Caco-2 (cell line): Measurements from ENCODE around the gene RPS24. TPM values are rescaled to one million over a fixed set of nuclear protein-coding genes. Genes with fewer than 3 reads are reported as not detected.

ENCODE experiments used
- BruUV-seq: library from RNA; stranded (reverse); fragments of 400-500 nt; replicated peaks from 2 replicates; lab custom pipeline; 2021; lab: Mats Ljungman, UMichigan
- CTCF ChIA-PET: fragments of 300-600 bp; sonication (Branson Sonifier 250); formaldehyde crosslinking; loops from one replicate; lab custom pipeline; 2022; ENCODE audit warnings: antibody characterized with exemption; lab: Charles Lee
- POLR2A ChIA-PET: fragments of 300-600 bp; sonication (Branson Sonifier 250); formaldehyde crosslinking; loops from one replicate; lab custom pipeline; 2022; ENCODE audit warnings: antibody characterized with exemption; lab: Charles Lee
- DNase-seq, 2 experiments: peaks; one replicate each; pipeline versions ENCODE4 v3.0.0 to v3.0.0-alpha.2; 2020 to 2022
- H3K27me3 ChIP-seq: replicated peaks from 2 replicates; pipeline ENCODE4 v1.6.0; 2011; ENCODE audit warnings: low read length; ENCODE audit not compliant: control insufficient read depth, insufficient read depth
- H3K36me3 ChIP-seq: 2 replicates; pipeline ENCODE4 v1.5.1; 2011; ENCODE audit warnings: low read length; ENCODE audit not compliant: control insufficient read depth, insufficient read depth
- H3K4me1 ChIP-seq: fragments of 250-450 bp; sonication (Bioruptor Pico); 2 replicates; pipeline ENCODE4 v1.5.1; 2020; ENCODE audit warnings: mild to moderate bottlenecking
- H3K4me3 ChIP-seq: 2 replicates; pipeline ENCODE4 v1.5.1; 2011; ENCODE audit warnings: low read depth, mild to moderate bottlenecking, control low read depth, low read length
- H3K9me3 ChIP-seq: fragments of 250-450 bp; sonication (Bioruptor Pico); 2 replicates; pipeline ENCODE4 v1.5.1; 2020; ENCODE audit warnings: mild to moderate bottlenecking, moderate library complexity
- H3K27ac Mint-ChIP-seq: one replicate; pipeline ENCODE4 v1.8.0; 2022; ENCODE audit warnings: mixed read lengths; ENCODE audit not compliant: unreplicated experiment
- H3K27me3 Mint-ChIP-seq: one replicate; pipeline ENCODE4 v1.8.0; 2022; ENCODE audit warnings: mixed read lengths; ENCODE audit not compliant: insufficient read depth, unreplicated experiment
- H3K36me3 Mint-ChIP-seq: one replicate; pipeline ENCODE4 v1.8.0; 2022; ENCODE audit warnings: mild to moderate bottlenecking, mixed read lengths; ENCODE audit not compliant: insufficient read depth, unreplicated experiment
- H3K4me1 Mint-ChIP-seq: one replicate; pipeline ENCODE4 v1.8.0; 2022; ENCODE audit warnings: low read depth, mixed read lengths; ENCODE audit not compliant: unreplicated experiment
- H3K4me3 Mint-ChIP-seq: one replicate; pipeline ENCODE4 v1.8.0; 2022; ENCODE audit warnings: mild to moderate bottlenecking, moderate library complexity, mixed read lengths; ENCODE audit not compliant: unreplicated experiment
- H3K9me3 Mint-ChIP-seq: one replicate; pipeline ENCODE4 v1.8.0; 2022; ENCODE audit warnings: mixed read lengths; ENCODE audit not compliant: unreplicated experiment
- intact Hi-C: fragments of 100-400 bp; cut with micrococcal nuclease; formaldehyde crosslinking; loops from one replicate; pipeline ENCODE4 v1.10.0; 2022; ENCODE audit not compliant: unreplicated experiment
- total RNA-seq: library from RNA; stranded (reverse); gene quantifications from 2 replicates; pipeline ENCODE4 v1.2.3, GENCODE V29; 2022
- TF ChIP-seq, protein P1 (sequence below), 2 experiments: fragments of 200-600 bp in 1 of 2; IDR thresholded peaks; 1 replicate in 1 of 2; 2 replicates in 1 of 2; pipeline versions ENCODE4 v1.5.1 to v1.8.0; 2011 to 2022; ENCODE audit warnings: antibody characterized with exemption in 1 of 2, control low read depth in 1 of 2, inconsistent platforms in 1 of 2, low read depth in 1 of 2, low read length in 1 of 2, mild to moderate bottlenecking in 1 of 2, moderate library complexity in 1 of 2; ENCODE audit not compliant: insufficient read depth in 1 of 2, severe bottlenecking in 1 of 2, unreplicated experiment in 1 of 2

RPS24 gene
- total RNA-seq, 1 experiment from 2014 or later, result 2,311 TPM

DNA sequence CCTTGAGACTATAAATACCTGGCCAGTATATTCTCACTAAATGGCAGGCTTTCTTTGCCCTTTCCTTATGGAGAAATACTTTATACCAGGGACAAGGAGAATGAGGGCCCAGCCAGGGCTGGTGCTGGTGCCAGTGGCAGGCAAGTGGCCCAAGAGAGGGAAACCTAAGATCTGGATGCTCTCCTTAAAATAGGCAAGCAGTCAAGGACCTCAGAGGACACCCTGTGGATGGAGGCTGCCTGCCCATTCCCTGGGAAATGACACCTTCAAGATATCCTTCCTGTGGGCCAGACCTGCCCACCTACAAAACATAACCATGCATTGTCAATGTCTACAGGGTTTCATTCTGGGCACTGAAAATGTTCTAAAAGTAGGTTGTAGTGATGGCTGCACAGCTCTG lies 33.5 kb upstream of the RPS24 start:
- H3K9me3 ChIP-seq, result no peaks in the 10 kb centered on the region
- peaks cover 5% of the 10 kb centered on the region; the same call in 1 of the 2 replicates for H3K36me3 ChIP-seq
- DNase-seq, result no peak
- ChIA-PET CTCF (no interaction called here), POLR2A (no interaction called here)
- BruUV-seq, result no TSS peak
- no peak overlapping the region for H3K27ac Mint-ChIP-seq
- peaks cover 62% of the 10 kb centered on the region for H3K36me3 Mint-ChIP-seq
- intact Hi-C loops, result loop anchor here (5.0 kb wide), 1 partner anchor 153 kb away; no protein-coding TSS in a partner anchor
- H3K27me3 ChIP-seq, result no peaks in the 10 kb centered on the region
- no peaks in the 10 kb centered on the region for H3K27me3 Mint-ChIP-seq
- no peaks in the 10 kb centered on the region for H3K4me1 ChIP-seq
- H3K4me3 ChIP-seq, result no peak overlapping the region
- TF ChIP-seq, protein P1, sequence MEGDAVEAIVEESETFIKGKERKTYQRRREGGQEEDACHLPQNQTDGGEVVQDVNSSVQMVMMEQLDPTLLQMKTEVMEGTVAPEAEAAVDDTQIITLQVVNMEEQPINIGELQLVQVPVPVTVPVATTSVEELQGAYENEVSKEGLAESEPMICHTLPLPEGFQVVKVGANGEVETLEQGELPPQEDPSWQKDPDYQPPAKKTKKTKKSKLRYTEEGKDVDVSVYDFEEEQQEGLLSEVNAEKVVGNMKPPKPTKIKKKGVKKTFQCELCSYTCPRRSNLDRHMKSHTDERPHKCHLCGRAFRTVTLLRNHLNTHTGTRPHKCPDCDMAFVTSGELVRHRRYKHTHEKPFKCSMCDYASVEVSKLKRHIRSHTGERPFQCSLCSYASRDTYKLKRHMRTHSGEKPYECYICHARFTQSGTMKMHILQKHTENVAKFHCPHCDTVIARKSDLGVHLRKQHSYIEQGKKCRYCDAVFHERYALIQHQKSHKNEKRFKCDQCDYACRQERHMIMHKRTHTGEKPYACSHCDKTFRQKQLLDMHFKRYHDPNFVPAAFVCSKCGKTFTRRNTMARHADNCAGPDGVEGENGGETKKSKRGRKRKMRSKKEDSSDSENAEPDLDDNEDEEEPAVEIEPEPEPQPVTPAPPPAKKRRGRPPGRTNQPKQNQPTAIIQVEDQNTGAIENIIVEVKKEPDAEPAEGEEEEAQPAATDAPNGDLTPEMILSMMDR (IDR thresholded peaks at IDR 0.05; ENCODE audit: insufficient read depth in 1 of 2, low read depth in 1 of 2, low read length in 1 of 2, severe bottlenecking in 1 of 2, unreplicated experiment in 1 of 2), result no peak
- no peaks in the 10 kb centered on the region for H3K9me3 Mint-ChIP-seq
- no peaks in the 10 kb centered on the region for H3K4me1 Mint-ChIP-seq
- H3K4me3 Mint-ChIP-seq, result no peak overlapping the region

DNA sequence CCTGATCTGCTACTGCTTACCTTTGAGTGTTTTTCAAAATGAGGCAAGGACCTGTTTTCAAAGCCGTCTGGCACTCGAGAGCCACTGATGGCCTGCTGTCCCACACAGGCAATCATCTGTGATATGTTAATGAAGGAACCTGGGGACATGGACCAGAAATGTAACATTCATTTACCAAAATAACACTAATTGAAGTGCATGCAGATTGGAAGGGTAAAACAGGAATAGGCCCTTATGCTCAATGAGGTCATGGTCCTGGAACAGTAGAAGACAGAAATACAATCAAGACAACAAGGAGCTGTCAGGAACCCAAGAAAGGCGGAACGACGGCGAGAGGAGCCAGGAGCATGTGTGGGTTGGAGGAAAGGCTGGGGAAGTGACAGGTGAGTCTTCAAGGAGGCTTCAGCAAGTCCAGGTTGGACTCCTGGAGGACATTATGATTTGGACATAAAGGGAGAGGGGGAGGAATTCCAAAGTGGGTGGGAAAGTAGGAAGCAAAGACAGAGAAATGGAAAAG lies 32.6 kb upstream of the RPS24 start:
- intact Hi-C loops, result loop anchor here (5.0 kb wide), 1 partner anchor 154 kb away; no protein-coding TSS in a partner anchor
- Mint-ChIP-seq H3K4me3 (no peak overlapping the region), H3K27ac (no peak overlapping the region), H3K9me3 (no peaks in the 10 kb centered on the region), H3K4me1 (no peaks in the 10 kb centered on the region), H3K27me3 (no peaks in the 10 kb centered on the region), H3K36me3 (peaks cover 62% of the 10 kb centered on the region)
- peaks cover 5% of the 10 kb centered on the region; the same call in 1 of the 2 replicates for H3K36me3 ChIP-seq
- ChIA-PET POLR2A (no interaction called here), CTCF (no interaction called here)
- DNase-seq, result no peak
- BruUV-seq, result no TSS peak
- H3K4me1 ChIP-seq, result no peaks in the 10 kb centered on the region
- TF ChIP-seq, protein P1 (IDR thresholded peaks at IDR 0.05; ENCODE audit: insufficient read depth in 1 of 2, low read depth in 1 of 2, low read length in 1 of 2, severe bottlenecking in 1 of 2, unreplicated experiment in 1 of 2), result no peak
- no peaks in the 10 kb centered on the region for H3K27me3 ChIP-seq
- H3K4me3 ChIP-seq, result no peak overlapping the region
- H3K9me3 ChIP-seq, result no peaks in the 10 kb centered on the region

DNA sequence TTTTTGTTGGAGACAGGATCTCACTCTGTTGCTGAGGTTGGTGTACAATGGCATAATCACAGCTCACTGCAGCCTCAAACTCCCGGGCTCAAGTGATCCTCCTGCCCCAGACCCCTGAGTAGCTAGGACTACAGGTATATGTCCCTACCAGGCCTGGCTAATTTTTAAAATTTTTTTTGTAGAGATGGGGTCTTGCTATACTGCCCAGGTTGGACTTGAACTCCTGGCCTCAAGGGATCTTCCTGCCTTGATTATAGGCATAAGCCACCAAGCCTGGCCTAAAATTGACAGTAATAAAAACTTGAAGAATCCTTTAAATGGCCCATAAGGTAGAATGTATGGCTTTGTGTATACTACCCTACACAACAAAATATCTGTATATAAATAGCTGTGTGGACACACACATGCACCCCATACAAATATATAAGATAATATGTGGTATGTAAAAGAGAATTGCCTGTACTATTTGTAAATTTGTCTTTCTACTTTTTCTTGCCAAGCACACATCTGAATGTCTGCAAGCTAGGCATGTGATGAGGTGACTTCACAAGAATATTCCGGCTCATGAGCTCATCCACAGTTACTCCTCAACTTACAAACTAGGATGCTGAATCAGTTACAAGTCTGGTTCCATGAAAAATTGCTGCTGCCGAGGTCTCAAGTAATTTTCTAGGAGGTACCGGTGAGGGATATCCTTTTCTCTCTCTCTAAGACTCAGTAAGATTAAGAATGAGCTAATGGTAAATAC lies 30.9 kb upstream of the RPS24 start:
- no peaks in the 10 kb centered on the region for H3K27me3 Mint-ChIP-seq
- no peak overlapping the region for H3K27ac Mint-ChIP-seq
- Histone ChIP-seq H3K36me3 (peaks cover 5% of the 10 kb centered on the region; the same call in 1 of the 2 replicates), H3K27me3 (no peaks in the 10 kb centered on the region), H3K4me3 (no peak overlapping the region), H3K9me3 (no peaks in the 10 kb centered on the region), H3K4me1 (no peaks in the 10 kb centered on the region)
- no peak for DNase-seq
- H3K9me3 Mint-ChIP-seq, result no peaks in the 10 kb centered on the region
- no TSS peak for BruUV-seq
- no peaks in the 10 kb centered on the region for H3K4me1 Mint-ChIP-seq
- intact Hi-C loops, result loop anchor here (5.0 kb wide), 1 partner anchor 155 kb away; no protein-coding TSS in a partner anchor
- peaks cover 65% of the 10 kb centered on the region for H3K36me3 Mint-ChIP-seq
- no peak overlapping the region for H3K4me3 Mint-ChIP-seq
- POLR2A ChIA-PET, result no interaction called here
- CTCF ChIA-PET, result no interaction called here
- TF ChIP-seq, protein P1 (IDR thresholded peaks at IDR 0.05; ENCODE audit: insufficient read depth in 1 of 2, low read depth in 1 of 2, low read length in 1 of 2, severe bottlenecking in 1 of 2, unreplicated experiment in 1 of 2), result no peak
